Embryonic facial prominence (tissue), 1 donor: ENCODE results near the gene NEDD4L.

Experiments used
- DNase-seq: peaks from one replicate; pipeline ENCODE4 v3.0.0-alpha.2; 2016; ENCODE audit errors: extremely low spot score

The NEDD4L gene

GRCh38 chr18:58232668-58233067 lies 188.6 kb downstream of the NEDD4L start:
- no peak for DNase-seq

- no peak for DNase-seq
Measured at GRCh38 chr18:58234359-58234741, 190.3 kb downstream of the NEDD4L start.

- DNase-seq = no peak
Measured at GRCh38 chr18:58235001-58235436, 191.0 kb downstream of the NEDD4L start.

- no peak for DNase-seq
Measured at GRCh38 chr18:58239879-58240278, 195.9 kb downstream of the NEDD4L start.

GRCh38 chr18:58241026-58241679 lies 197.1 kb downstream of the NEDD4L start:
- DNase-seq = no peak

- no peak for DNase-seq
Measured at GRCh38 chr18:58241877-58242276, 197.9 kb downstream of the NEDD4L start.

- no peak for DNase-seq
Measured at GRCh38 chr18:58242435-58242834, 198.4 kb downstream of the NEDD4L start.

GRCh38 chr18:58242968-58243367 lies 198.9 kb downstream of the NEDD4L start:
- no peak for DNase-seq

- no peak for DNase-seq
Measured at GRCh38 chr18:58243401-58243800, 199.4 kb downstream of the NEDD4L start.

GRCh38 chr18:58247363-58247834 lies 203.4 kb downstream of the NEDD4L start:
- DNase-seq = no peak

GRCh38 chr18:58249712-58250111 lies 205.7 kb downstream of the NEDD4L start:
- DNase-seq = peak; percentile 77

GRCh38 chr18:58251416-58251815 lies 207.4 kb downstream of the NEDD4L start:
- DNase-seq = no peak

- DNase-seq = no peak
Measured at GRCh38 chr18:58252166-58252565, 208.1 kb downstream of the NEDD4L start.

GRCh38 chr18:58253318-58253717 lies 209.3 kb downstream of the NEDD4L start:
- no peak for DNase-seq

GRCh38 chr18:58253871-58254270 lies 209.8 kb downstream of the NEDD4L start:
- DNase-seq = no peak

GRCh38 chr18:58254873-58255511 lies 211.0 kb downstream of the NEDD4L start:
- no peak for DNase-seq

- no peak for DNase-seq
Measured at GRCh38 chr18:58255701-58256311, 211.8 kb downstream of the NEDD4L start.

- DNase-seq = no peak
Measured at GRCh38 chr18:58256316-58257080, 212.5 kb downstream of the NEDD4L start.

GRCh38 chr18:58257461-58257860 lies 213.4 kb downstream of the NEDD4L start:
- no peak for DNase-seq

GRCh38 chr18:58258692-58259342 lies 214.8 kb downstream of the NEDD4L start:
- DNase-seq = no peak

- no peak for DNase-seq
Measured at GRCh38 chr18:58263055-58263957, 219.3 kb downstream of the NEDD4L start.
